Duodenal mucosa (tissue), 2 donors: ENCODE data around the gene GLG1.

Source experiments
- H3K27ac ChIP-seq: one replicate; pipeline ENCODE4 v1.7.0; 2013; ENCODE audit warnings: low read depth, low read length
- H3K27me3 ChIP-seq, 2 donors: one replicate each; pipeline ENCODE4 v1.7.0; 2013; ENCODE audit warnings: low read length in 2 of 2, control low read depth in 1 of 2; ENCODE audit not compliant: insufficient read depth in 2 of 2, control insufficient read depth in 1 of 2
- H3K36me3 ChIP-seq, 2 donors: one replicate each; pipeline ENCODE4 v1.7.0; 2013; ENCODE audit warnings: low read length in 2 of 2, control low read depth in 1 of 2; ENCODE audit not compliant: insufficient read depth in 2 of 2, control insufficient read depth in 1 of 2
- H3K4me1 ChIP-seq, 2 donors: one replicate each; pipeline ENCODE4 v1.7.0; 2013; ENCODE audit warnings: low read length in 2 of 2, control low read depth in 1 of 2; ENCODE audit not compliant: insufficient read depth in 2 of 2, control insufficient read depth in 1 of 2
- H3K4me3 ChIP-seq, 2 donors: one replicate each; pipeline ENCODE4 v1.7.0; 2013; ENCODE audit warnings: low read length in 2 of 2, low read depth in 1 of 2
- H3K9ac ChIP-seq, 2 donors: one replicate each; pipeline ENCODE4 v1.7.0; 2013; ENCODE audit warnings: low read length in 2 of 2, low read depth in 1 of 2
- H3K9me3 ChIP-seq, 2 donors: one replicate each; pipeline ENCODE4 v1.7.0; 2013; ENCODE audit warnings: low read length in 2 of 2, control low read depth in 1 of 2; ENCODE audit not compliant: control insufficient read depth in 1 of 2

The GLG1 gene

DNA sequence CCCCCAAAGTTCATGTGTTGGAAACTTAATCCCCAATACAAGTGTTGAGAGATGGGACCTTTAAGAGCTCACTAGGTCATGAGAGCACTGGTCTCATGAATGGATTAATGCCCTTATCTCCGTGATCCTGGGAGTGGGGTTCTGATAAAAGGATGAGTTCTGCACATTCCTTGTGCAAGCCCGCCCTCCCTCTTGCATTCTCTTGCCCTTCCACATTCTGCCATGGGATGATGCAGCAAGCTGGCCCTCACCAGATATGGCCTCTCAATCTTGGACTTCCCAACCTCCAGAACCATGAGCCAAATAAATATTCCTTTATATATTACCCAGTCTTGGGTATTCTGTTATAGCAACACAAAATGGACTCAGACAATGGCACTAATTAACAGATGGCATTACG lies 14.1 kb downstream of the GLG1 start:
- Histone ChIP-seq H3K36me3 (peaks cover 0 to 4% of the 10 kb centered on the region in 2 donors), H3K4me1 (no peaks in the 10 kb centered on the region), H3K27me3 (no peaks in the 10 kb centered on the region), H3K4me3 (no peak overlapping the region), H3K9ac (no peak overlapping the region), H3K27ac (no peak overlapping the region), H3K9me3 (no peaks in the 10 kb centered on the region)

DNA sequence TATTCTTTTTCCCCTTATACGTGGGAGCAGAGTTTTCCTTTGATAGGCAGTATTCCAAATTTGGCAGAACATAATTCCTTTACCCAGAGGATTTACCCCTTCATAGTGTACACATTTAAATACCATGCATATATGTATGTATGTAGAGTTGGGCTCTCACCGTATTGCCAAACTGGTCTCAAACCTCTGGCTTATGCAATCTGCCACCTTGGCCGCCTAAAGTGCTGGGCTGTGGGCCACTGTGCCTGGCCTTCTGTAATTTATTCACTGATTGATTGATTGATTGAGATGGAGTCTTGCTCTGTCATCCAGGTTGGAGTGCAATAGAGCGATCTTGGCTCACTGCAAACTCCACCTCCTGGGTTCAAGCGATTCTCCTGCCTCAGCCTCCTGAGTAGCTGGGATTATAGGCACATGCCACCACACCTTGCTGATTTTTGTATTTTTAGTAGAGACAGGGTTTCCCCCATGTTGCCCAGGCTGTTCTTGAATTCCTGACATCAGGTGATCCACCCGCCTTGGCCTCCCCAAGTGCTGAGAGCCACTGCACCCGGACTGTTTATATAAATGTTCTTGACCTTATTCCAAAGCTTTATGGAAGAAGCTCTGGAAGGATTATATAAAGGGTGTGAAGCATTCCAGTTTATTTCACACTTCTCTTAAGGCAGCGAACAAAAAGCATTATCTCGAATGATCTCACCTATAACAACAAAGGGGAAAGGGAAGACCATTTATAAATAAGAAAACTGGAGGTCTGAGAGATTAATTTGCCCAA lies 14.9 kb downstream of the GLG1 start:
- H3K4me1 ChIP-seq, result no peaks in the 10 kb centered on the region
- H3K9ac ChIP-seq, result no peak overlapping the region
- H3K4me3 ChIP-seq, result no peak overlapping the region
- H3K36me3 ChIP-seq, result peaks cover 0 to 3% of the 10 kb centered on the region in 2 donors
- H3K27me3 ChIP-seq, result no peaks in the 10 kb centered on the region
- H3K9me3 ChIP-seq, result no peaks in the 10 kb centered on the region
- H3K27ac ChIP-seq, result no peak overlapping the region

- no peak overlapping the region for H3K27ac ChIP-seq
- H3K9me3 ChIP-seq, result no peaks in the 10 kb centered on the region
- H3K36me3 ChIP-seq, result no peaks in the 10 kb centered on the region
- peaks cover 0 to 8% of the 10 kb centered on the region in 2 donors for H3K4me1 ChIP-seq
- no peak overlapping the region for H3K4me3 ChIP-seq
- no peaks in the 10 kb centered on the region for H3K27me3 ChIP-seq
- H3K9ac ChIP-seq, result no peak overlapping the region
Measured at GRCh38 chr16:74586948-74587347, 20.0 kb downstream of the GLG1 start.

- H3K27ac ChIP-seq, result no peak overlapping the region
- no peaks in the 10 kb centered on the region for H3K36me3 ChIP-seq
- no peak overlapping the region for H3K4me3 ChIP-seq
- no peaks in the 10 kb centered on the region for H3K9me3 ChIP-seq
- peaks cover 0 to 8% of the 10 kb centered on the region in 2 donors for H3K4me1 ChIP-seq
- no peaks in the 10 kb centered on the region for H3K27me3 ChIP-seq
- H3K9ac ChIP-seq, result no peak overlapping the region
Measured at GRCh38 chr16:74585846-74586443, 21.0 kb downstream of the GLG1 start.

DNA sequence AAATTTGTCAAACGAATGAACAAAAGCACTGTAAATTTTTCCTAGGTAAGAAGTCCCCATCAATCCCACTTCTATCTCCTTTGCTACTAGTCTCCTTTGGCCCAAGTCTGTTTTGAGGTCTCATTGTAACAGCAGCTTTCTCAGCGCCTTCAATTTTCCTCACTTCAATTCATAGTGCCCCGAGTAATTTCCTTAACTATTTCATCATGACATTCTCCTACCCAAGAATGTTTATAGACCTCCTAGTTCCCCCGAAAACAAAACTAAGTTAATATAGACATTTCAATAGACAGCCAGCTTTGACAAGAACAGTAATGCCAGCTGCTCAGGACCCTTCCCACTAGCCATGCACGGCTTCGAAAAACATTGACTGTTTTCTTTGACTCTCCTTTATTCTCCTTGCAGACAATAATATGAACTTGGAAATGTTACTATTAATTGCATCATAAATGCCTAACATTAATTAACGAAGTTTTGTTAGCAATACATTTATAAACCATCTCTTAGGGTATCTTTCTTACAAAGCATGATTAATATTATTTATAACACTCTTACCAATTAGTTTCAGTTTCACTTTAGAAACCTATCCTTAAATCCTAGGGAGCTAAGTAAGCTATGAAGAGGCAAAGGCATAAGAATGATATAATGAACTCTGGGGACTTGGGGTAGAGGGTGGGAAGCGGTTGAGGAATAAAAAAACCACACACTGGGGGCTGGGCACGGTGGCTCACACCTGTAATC lies 22.8 kb downstream of the GLG1 start:
- Histone ChIP-seq H3K9me3 (no peaks in the 10 kb centered on the region), H3K36me3 (no peaks in the 10 kb centered on the region), H3K4me1 (peaks cover 0 to 8% of the 10 kb centered on the region in 2 donors), H3K4me3 (no peak overlapping the region), H3K9ac (no peak overlapping the region), H3K27me3 (no peaks in the 10 kb centered on the region), H3K27ac (no peak overlapping the region)

GRCh38 chr16:74582970-74583369 lies 23.9 kb downstream of the GLG1 start:
- Histone ChIP-seq H3K27ac (no peak overlapping the region), H3K4me3 (no peak overlapping the region), H3K9me3 (no peaks in the 10 kb centered on the region), H3K27me3 (no peaks in the 10 kb centered on the region), H3K4me1 (peaks cover 8 to 9% of the 10 kb centered on the region in 2 donors), H3K9ac (no peak overlapping the region), H3K36me3 (no peaks in the 10 kb centered on the region)

DNA sequence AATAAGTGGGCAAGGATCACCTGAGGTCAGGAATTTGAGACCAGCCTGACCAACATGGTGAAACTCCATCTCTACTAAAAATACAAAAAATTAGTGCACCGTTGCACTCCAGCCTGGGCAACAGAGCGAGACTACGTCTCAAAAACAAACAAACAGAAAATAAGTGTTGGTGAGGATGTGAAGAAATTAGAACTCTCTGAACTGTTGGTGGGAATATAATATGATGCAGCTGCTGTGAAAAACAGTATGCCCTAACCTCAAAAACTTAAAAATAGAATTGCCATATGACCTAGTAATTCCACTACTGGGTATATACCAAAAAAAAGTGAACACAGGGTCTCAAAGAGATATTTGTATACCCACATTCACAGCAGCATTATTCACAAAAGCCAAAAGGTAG lies 26.1 kb downstream of the GLG1 start:
- H3K27ac ChIP-seq, result no peak overlapping the region
- no peak overlapping the region for H3K4me3 ChIP-seq

DNA sequence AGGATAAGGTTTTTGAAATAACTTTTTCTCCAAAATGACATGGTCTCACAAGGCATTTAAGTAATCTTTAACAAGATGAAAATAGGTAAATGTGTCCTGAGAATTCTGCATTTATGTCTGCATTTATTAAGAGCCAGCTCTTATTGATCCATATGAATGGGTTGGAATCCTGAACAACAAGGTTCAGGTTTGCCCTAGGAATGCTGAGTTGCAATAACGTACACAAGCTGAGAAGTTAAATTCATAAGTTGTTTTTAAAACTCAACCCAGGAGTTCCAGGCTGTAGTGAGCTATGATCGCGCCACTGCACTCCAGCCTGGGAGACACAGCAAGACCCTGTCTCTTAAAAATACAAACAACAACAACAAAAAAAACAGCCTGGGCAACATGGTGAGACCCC lies 28.1 kb downstream of the GLG1 start:
- peaks cover 1 to 11% of the 10 kb centered on the region in 2 donors for H3K4me1 ChIP-seq
- H3K27me3 ChIP-seq, result no peaks in the 10 kb centered on the region
- H3K9me3 ChIP-seq, result no peaks in the 10 kb centered on the region
- no peak overlapping the region for H3K4me3 ChIP-seq
- no peak overlapping the region for H3K9ac ChIP-seq
- H3K27ac ChIP-seq, result no peak overlapping the region
- no peaks in the 10 kb centered on the region for H3K36me3 ChIP-seq

More for the DNA sequence above, 26.1 kb downstream of the GLG1 start:
- Histone ChIP-seq H3K4me1 (peaks cover 8 to 11% of the 10 kb centered on the region in 2 donors), H3K27me3 (no peaks in the 10 kb centered on the region), H3K9ac (no peak overlapping the region), H3K36me3 (no peaks in the 10 kb centered on the region), H3K9me3 (no peaks in the 10 kb centered on the region)

GRCh38 chr16:74578433-74578832 lies 28.5 kb downstream of the GLG1 start:
- Histone ChIP-seq H3K4me3 (no peak overlapping the region), H3K9ac (no peak overlapping the region), H3K27me3 (no peaks in the 10 kb centered on the region), H3K36me3 (no peaks in the 10 kb centered on the region), H3K27ac (no peak overlapping the region), H3K9me3 (no peaks in the 10 kb centered on the region), H3K4me1 (peaks cover 0 to 11% of the 10 kb centered on the region in 2 donors)

GRCh38 chr16:74577882-74578366 lies 29.0 kb downstream of the GLG1 start:
- H3K27ac ChIP-seq, result no peak overlapping the region
- no peak overlapping the region for H3K4me3 ChIP-seq
- no peaks in the 10 kb centered on the region for H3K9me3 ChIP-seq
- H3K4me1 ChIP-seq, result peaks cover 0 to 11% of the 10 kb centered on the region in 2 donors
- H3K36me3 ChIP-seq, result no peaks in the 10 kb centered on the region
- H3K9ac ChIP-seq, result no peak overlapping the region
- no peaks in the 10 kb centered on the region for H3K27me3 ChIP-seq
